ENCODE data around the gene UBE2E1.

The UBE2E1 gene

GRCh38 chr3:23796518-23796917, 9.2 kb upstream of the UBE2E1 start:
- no peak for DNase-seq (ENCODE audit: low read depth)

- DNase-seq (ENCODE audit: low read depth) = no peak
These were observed 8.3 kb upstream of the UBE2E1 start for GRCh38 chr3:23797491-23797890.

GRCh38 chr3:23798456-23798855, 7.3 kb upstream of the UBE2E1 start:
- DNase-seq (ENCODE audit: low read depth) = no peak

- DNase-seq (ENCODE audit: low read depth) = no peak
These were observed 6.9 kb upstream of the UBE2E1 start for GRCh38 chr3:23798876-23799275.

- DNase-seq (ENCODE audit: low read depth) = no peak
These were observed 5.0 kb upstream of the UBE2E1 start for GRCh38 chr3:23800731-23801130.

GRCh38 chr3:23804441-23805209, 1.1 kb upstream of the UBE2E1 start:
- no peak for DNase-seq (ENCODE audit: low read depth)

GRCh38 chr3:23805210-23805632, 534 bp upstream of the UBE2E1 start:
- no peak for DNase-seq (ENCODE audit: low read depth)

- no peak for DNase-seq (ENCODE audit: low read depth)
These were observed 1.0 kb downstream of the UBE2E1 start for GRCh38 chr3:23806534-23807423.

GRCh38 chr3:23807424-23808015, 1.8 kb downstream of the UBE2E1 start:
- DNase-seq (ENCODE audit: low read depth) = no peak

GRCh38 chr3:23808525-23808924, 2.8 kb downstream of the UBE2E1 start:
- DNase-seq (ENCODE audit: low read depth) = no peak

GRCh38 chr3:23809294-23809693, 3.5 kb downstream of the UBE2E1 start:
- DNase-seq (ENCODE audit: low read depth) = no peak

- no peak for DNase-seq (ENCODE audit: low read depth)
These were observed 4.1 kb downstream of the UBE2E1 start for GRCh38 chr3:23809840-23810342.

- DNase-seq (ENCODE audit: low read depth) = no peak
These were observed 4.8 kb downstream of the UBE2E1 start for GRCh38 chr3:23810343-23811184.

- no peak for DNase-seq (ENCODE audit: low read depth)
These were observed 5.4 kb downstream of the UBE2E1 start for GRCh38 chr3:23811185-23811527.

GRCh38 chr3:23811919-23812318, 6.2 kb downstream of the UBE2E1 start:
- no peak for DNase-seq (ENCODE audit: low read depth)

GRCh38 chr3:23815879-23816278, 10.1 kb downstream of the UBE2E1 start:
- no peak for DNase-seq (ENCODE audit: low read depth)

- no peak for DNase-seq (ENCODE audit: low read depth)
These were observed 11.0 kb downstream of the UBE2E1 start for GRCh38 chr3:23816721-23817120.

- DNase-seq (ENCODE audit: low read depth) = no peak
These were observed 11.9 kb downstream of the UBE2E1 start for GRCh38 chr3:23817508-23818223.

GRCh38 chr3:23819599-23820360, 14.0 kb downstream of the UBE2E1 start:
- no peak for DNase-seq (ENCODE audit: low read depth)

GRCh38 chr3:23820888-23821287, 15.1 kb downstream of the UBE2E1 start:
- no peak for DNase-seq (ENCODE audit: low read depth)
